Panc1 (cell line): ENCODE data around the gene YBX1. TPM values are rescaled to one million over a fixed set of nuclear protein-coding genes. Genes with fewer than 3 reads are reported as not detected.

Experiments
- ATAC-seq: fragments of 200-7000 bp; cut with Tn5 transposase; 2 replicates; pipeline ENCODE4 v1.9.1; 2020; ENCODE audit warnings: mild to moderate bottlenecking, moderate library complexity
- BruUV-seq: library from RNA; stranded (reverse); fragments of 400-500 nt; replicated peaks from 2 replicates; lab custom pipeline; 2021; lab: Mats Ljungman, UMichigan
- CTCF ChIA-PET: fragments of 300-600 bp; sonication (Branson Sonifier 250); formaldehyde crosslinking; loops from one replicate; lab custom pipeline; 2022; ENCODE audit warnings: antibody characterized with exemption; lab: Charles Lee
- POLR2A ChIA-PET: fragments of 300-600 bp; sonication (Branson Sonifier 250); formaldehyde crosslinking; loops from one replicate; lab custom pipeline; 2022; ENCODE audit warnings: antibody characterized with exemption; lab: Charles Lee
- DNase-seq: peaks from one replicate; pipeline ENCODE4 v3.0.0-alpha.2; 2010; ENCODE audit warnings: low read depth, low spot score
- H3K27ac ChIP-seq: 2 replicates; pipeline ENCODE4 v1.5.1; 2011; ENCODE audit warnings: mild to moderate bottlenecking, low read length, inconsistent platforms
- H3K27me3 ChIP-seq: fragments of 200-500 bp; sonication (Bioruptor generic); 2 replicates; pipeline ENCODE4 v1.6.0; 2014; ENCODE audit warnings: low read length, inconsistent platforms; ENCODE audit not compliant: control insufficient read depth, insufficient read depth
- H3K36me3 ChIP-seq: fragments of 200-500 bp; sonication (Bioruptor generic); 2 replicates; pipeline ENCODE4 v1.5.1; 2014; ENCODE audit warnings: inconsistent platforms, mild to moderate bottlenecking, low read length, moderate library complexity; ENCODE audit not compliant: control insufficient read depth, insufficient read depth
- H3K4me1 ChIP-seq: 2 replicates; pipeline ENCODE4 v1.5.1; 2011; ENCODE audit warnings: inconsistent platforms, mild to moderate bottlenecking, low read length, moderate library complexity; ENCODE audit not compliant: control insufficient read depth, insufficient read depth
- H3K4me3 ChIP-seq, 2 experiments: 2 replicates each; pipeline ENCODE4 v1.5.1; 2011 to 2012; ENCODE audit warnings: low read depth in 2 of 2, low read length in 2 of 2, mild to moderate bottlenecking in 2 of 2, inconsistent platforms in 1 of 2, moderate library complexity in 1 of 2
- H3K9me3 ChIP-seq: fragments of 200-500 bp; sonication (Bioruptor generic); 2 replicates; pipeline ENCODE4 v1.5.1; 2014; ENCODE audit warnings: low read depth, mild to moderate bottlenecking, inconsistent platforms, low read length, moderate library complexity; ENCODE audit not compliant: control insufficient read depth, insufficient read depth
- CTCF ChIP-seq: fragments of 450-650 bp; IDR thresholded peaks from 2 replicates; pipeline ENCODE4 v1.5.1; 2017; ENCODE audit warnings: mild to moderate bottlenecking
- POLR2AphosphoS5 ChIP-seq: IDR thresholded peaks from 2 replicates; pipeline ENCODE4 v1.6.1; 2012; ENCODE audit warnings: mild to moderate bottlenecking, low read depth, low read length, moderate library complexity
- REST ChIP-seq, 2 experiments: IDR thresholded peaks; 2 replicates each; pipeline ENCODE4 v1.6.1; 2011 to 2012; ENCODE audit warnings: low read depth in 2 of 2, control low read depth in 1 of 2, low read length in 1 of 2, mild to moderate bottlenecking in 1 of 2, moderate library complexity in 1 of 2; ENCODE audit not compliant: insufficient read depth in 1 of 2
- SIN3A ChIP-seq: IDR thresholded peaks from 2 replicates; pipeline ENCODE4 v1.6.1; 2012; ENCODE audit warnings: low read depth, mild to moderate bottlenecking, low read length, moderate library complexity, borderline replicate concordance; ENCODE audit not compliant: insufficient read depth
- TCF7L2 ChIP-seq: IDR thresholded peaks from 2 replicates; pipeline ENCODE4 v1.6.1; 2011; ENCODE audit warnings: mild to moderate bottlenecking, low read depth, low read length, inconsistent platforms
- in situ Hi-C: cut with HindIII; loops from 2 replicates; pipeline ENCODE4 v1.10.0; 2016; ENCODE audit warnings: low sequenced_read_pairs, low pct_unique_long_range_greater_than_20kb
- intact Hi-C: fragments of 100-400 bp; cut with micrococcal nuclease; formaldehyde crosslinking; loops from one replicate; pipeline ENCODE4 v1.10.0; 2022; ENCODE audit not compliant: unreplicated experiment
- total RNA-seq: library from RNA; stranded (reverse); gene quantifications from one replicate; pipeline ENCODE4 v1.2.1, GENCODE V29; 2021; ENCODE audit not compliant: unreplicated experiment

YBX1 gene
- total RNA-seq, 1 experiment from 2014 or later: 908 TPM

GRCh38 chr1:42698081-42698813, 16.0 kb downstream of the YBX1 start:
- BruUV-seq: no TSS peak
- no peaks in the 10 kb centered on the region for H3K9me3 ChIP-seq
- intact Hi-C loops (no loop called here), in situ Hi-C loops (no loop called here)
- CTCF ChIA-PET: no interaction called here
- H3K4me3 ChIP-seq: no peak overlapping the region
- ATAC-seq: no peak
- no peak overlapping the region for H3K27ac ChIP-seq
- peaks cover 5% of the 10 kb centered on the region for H3K4me1 ChIP-seq
- H3K36me3 ChIP-seq: peaks cover 86% of the 10 kb centered on the region
- POLR2A ChIA-PET: no interaction called here
- TF ChIP-seq CTCF: no peak
- TF ChIP-seq POLR2AphosphoS5: no peak
- no peak for TF ChIP-seq REST (IDR thresholded peaks at IDR 0.05; ENCODE audit: insufficient read depth in 1 of 2, low read depth in 2 of 2, low read length in 1 of 2)
- TF ChIP-seq TCF7L2: no peak
- TF ChIP-seq SIN3A: no peak
- DNase-seq: no peak
- H3K27me3 ChIP-seq: no peaks in the 10 kb centered on the region

- Histone ChIP-seq H3K4me3 (no peak overlapping the region), H3K36me3 (peaks cover 75% of the 10 kb centered on the region), H3K27ac (no peak overlapping the region), H3K4me1 (no peaks in the 10 kb centered on the region; the same call in 1 of the 2 replicates), H3K27me3 (no peaks in the 10 kb centered on the region), H3K9me3 (no peaks in the 10 kb centered on the region)
- DNase-seq: no peak
- intact Hi-C loops: no loop called here
- TF ChIP-seq POLR2AphosphoS5 (no peak), SIN3A (no peak), REST (IDR thresholded peaks at IDR 0.05; ENCODE audit: insufficient read depth in 1 of 2, low read depth in 2 of 2, low read length in 1 of 2) (no peak), CTCF (no peak), TCF7L2 (no peak)
- no TSS peak for BruUV-seq
- in situ Hi-C loops: no loop called here
- ATAC-seq: no peak
- CTCF ChIA-PET: no interaction called here
- POLR2A ChIA-PET: no interaction called here
Measured at GRCh38 chr1:42700006-42700405, 17.8 kb downstream of the YBX1 start.
